HG02973 (cell line): ENCODE data around the gene GABRR1.
A peak's percentile ranks its signal among the peaks of the same experiment; 100 is the strongest.
"Not testable (repeated sequence)": the region's sequence is repeated elsewhere in the genome, so short reads cannot be mapped to it uniquely, and the experiment has no call there.

ENCODE experiments used
- ATAC-seq: cut with Tn5 transposase; IDR thresholded peaks from one replicate; pipeline ENCODE4 v1.9.1; 2021; ENCODE audit warnings: moderate library complexity; ENCODE audit not compliant: unreplicated experiment

GABRR1 gene

GRCh38 chr6:89161326-89162046, 55.7 kb downstream of the GABRR1 start:
- ATAC-seq = no peak

DNA sequence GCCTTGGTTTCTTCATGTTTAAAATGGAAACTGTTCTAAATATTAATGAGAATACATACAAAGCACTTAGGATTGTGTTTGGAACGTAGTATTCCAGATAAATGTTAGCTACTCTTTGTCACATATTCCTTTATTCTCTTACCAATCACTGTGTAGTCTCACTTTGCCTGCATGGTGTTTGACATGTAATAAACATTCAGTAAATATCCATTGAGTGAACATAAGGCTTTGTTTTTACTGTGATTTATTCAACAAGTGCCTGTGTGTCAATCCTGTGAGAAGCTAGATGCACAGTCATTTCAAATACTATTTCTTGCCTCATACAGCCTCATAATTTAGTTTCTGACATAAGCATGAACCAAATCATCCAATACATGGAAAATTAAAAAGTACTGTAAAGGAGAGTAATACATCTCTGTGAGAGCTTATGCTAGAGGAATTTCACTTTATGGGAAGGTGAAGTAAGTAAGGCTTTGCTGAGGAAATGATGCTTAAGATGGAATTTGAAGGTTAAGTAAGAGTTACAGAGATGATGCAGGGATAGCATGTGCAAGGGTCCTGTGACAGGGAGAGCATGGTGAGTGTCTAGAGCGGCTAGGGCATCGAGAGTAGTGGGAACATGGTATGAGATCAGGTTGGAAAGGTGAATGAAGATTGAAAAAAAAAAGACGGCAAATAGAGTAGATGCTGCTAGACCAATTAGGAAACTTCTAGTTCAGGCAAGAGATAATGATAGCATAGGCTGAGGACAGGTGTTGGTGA, 56.6 kb downstream of the GABRR1 start:
- ATAC-seq = no peak

- no peak for ATAC-seq
These were observed 63.0 kb downstream of the GABRR1 start for GRCh38 chr6:89154131-89154530.

DNA sequence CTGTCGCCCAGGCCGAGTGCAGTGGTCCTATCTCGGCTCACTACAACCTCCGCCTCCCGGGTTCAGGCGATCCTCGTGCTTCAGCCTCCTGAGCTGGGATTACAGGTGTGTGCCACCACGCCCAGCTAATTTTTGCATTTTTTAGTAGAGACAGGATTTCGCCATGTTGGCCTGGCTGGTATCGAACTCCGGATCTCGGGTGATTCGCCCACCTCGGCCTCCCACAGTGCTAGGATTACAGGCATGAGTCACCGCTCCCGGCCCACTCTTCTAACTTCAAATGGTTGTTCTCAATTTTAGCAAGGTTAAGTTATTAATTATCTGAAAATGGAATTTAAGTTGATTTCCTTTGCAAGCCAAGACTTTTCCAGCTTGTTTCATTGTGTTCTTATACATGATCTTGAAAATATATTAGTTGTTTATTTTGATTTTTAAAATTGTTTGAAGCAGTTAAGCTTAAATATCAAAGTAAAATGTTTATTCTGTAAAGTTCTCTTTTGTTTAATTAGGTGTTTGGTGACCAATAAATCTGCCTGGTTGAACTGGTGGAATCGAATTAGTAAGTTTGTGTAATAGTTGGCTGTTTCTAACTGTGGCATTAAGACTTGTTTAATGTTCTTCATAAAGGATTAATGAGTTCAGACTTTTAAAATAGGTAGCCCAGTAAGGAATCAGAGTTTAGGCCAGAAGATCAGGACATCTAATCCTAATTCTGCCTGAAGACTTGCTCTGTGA, 69.0 kb downstream of the GABRR1 start:
- ATAC-seq = no peak

- no peak for ATAC-seq
These were observed 70.1 kb downstream of the GABRR1 start for GRCh38 chr6:89146718-89147700.

- peak; percentile 62 for ATAC-seq
These were observed 71.0 kb downstream of the GABRR1 start, which contains the start of gene PM20D2 for GRCh38 chr6:89145956-89146717. Gene PM20D2, plus strand, starts transcription at chr6:89146055. Its CDS starts 90 bp downstream, at chr6:89146145.

GRCh38 chr6:89145091-89145955, 71.8 kb downstream of the GABRR1 start:
- peak; percentile 59 for ATAC-seq

DNA sequence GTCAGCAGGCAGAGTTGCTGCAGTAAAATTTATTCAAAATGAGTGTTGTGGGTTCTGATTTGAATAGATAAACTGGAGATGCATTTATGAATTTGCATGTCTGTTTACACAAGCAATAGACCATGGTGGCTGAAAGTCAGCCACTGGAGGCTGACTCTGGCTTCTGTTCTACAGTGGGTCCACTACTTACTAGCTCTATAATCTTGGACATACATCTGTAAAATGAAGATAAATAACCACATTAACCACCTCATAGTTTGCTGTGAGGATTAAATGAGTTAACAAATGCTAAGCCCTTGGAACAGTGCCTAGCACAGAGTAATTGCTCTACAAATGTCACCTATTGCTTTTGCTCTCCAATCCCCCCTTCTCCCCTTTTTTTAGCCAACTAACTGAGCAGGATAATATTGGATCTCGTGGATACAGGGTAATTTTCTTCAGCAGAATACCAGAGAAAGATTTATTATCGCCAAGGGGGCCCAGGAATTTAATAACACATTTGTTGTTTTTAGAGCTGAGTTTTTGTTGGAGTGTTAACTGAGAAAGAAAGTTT, 72.7 kb downstream of the GABRR1 start:
- ATAC-seq = peak; percentile 41

GRCh38 chr6:89140347-89141156, 76.6 kb downstream of the GABRR1 start:
- no peak for ATAC-seq

GRCh38 chr6:89139509-89140346, 77.4 kb downstream of the GABRR1 start:
- no peak for ATAC-seq

GRCh38 chr6:89138173-89138572, 79.0 kb downstream of the GABRR1 start:
- no peak for ATAC-seq

DNA sequence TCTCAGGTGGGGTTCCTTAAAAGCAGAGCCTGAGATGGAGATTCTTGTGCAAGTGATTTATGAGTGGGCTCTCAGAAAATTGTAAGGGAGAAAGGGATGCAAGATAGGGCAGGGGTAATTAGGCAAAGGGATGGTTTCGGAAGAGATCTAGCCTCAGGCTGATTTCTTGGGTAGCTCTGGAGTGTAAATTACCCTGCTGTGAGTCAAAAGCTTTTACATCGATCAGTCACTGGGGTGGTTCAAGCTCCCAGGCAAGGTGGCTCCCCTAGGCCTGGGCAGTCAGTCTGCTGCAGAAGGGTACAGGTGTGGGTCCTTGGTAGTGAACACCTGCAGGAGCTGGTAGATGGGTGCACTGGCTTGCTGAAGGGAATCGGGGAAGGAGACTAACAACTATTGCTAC, 82.4 kb downstream of the GABRR1 start:
- ATAC-seq = no peak

DNA sequence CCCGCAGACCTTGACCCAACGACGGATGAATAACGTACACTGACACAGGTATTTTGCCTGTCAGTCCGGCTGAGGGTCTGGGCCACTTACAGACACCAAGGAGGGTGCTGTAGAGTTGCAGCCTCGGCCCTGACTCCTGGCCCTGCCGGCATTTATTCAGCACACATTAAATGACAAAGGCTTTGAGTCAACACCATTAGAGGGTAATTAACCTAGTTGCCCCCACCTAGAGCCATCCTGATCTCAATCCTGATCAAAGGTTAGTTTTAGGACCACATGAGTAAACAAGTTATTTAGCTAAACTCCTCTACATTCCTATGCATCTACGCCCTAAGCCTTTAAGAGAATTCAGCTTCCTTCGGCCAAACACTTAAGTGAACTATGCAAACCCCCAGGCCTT, 83.2 kb downstream of the GABRR1 start:
- no peak for ATAC-seq

GRCh38 chr6:89132057-89132456, 85.1 kb downstream of the GABRR1 start:
- ATAC-seq = no peak

DNA sequence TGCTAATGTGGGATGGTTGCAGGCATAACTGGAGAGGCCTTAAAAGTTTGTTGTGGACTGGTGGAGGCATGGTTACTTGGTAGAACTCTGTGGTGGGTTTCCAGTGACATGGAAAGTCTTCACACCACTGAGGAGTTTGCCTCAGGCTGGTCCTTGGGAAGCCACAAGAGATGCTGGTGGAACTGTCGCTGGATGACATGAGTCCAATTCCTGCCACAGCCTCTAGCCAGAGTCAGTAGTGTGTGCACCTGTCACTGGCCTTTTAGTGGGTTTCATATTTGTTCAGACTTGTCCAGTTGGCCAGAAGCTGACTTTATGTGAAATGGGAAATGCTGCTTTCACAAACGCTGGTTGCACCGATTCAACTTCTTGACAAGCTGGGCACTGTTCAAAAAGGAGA, 85.6 kb downstream of the GABRR1 start:
- ATAC-seq = no peak

DNA sequence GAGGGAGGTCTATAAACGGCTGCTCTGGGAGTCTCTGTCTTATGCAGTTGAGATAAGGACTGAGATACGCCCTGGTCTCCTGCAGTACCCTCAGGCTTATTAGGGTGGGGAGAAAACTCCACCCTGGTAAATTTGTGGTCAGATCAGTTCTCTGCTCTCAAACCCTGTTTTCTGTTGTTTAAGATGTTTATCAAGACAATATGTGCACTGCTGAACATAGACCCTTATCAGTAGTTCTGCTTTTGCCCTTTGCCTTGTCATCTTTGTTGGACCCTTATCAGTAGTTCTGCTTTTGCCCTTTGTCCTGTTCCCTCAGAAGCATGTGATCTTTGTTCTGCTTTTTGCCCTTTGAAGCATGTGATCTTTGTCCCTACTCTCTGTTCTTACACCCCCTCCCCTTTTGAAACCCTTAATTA, 88.9 kb downstream of the GABRR1 start:
- ATAC-seq = not testable (repeated sequence)
